WTC11 (cell line): ENCODE measurements around the gene SYCP3.

Experiments
- ATF2 ChIP-seq: sonication (generic); formaldehyde crosslinking; IDR thresholded peaks from 2 replicates; pipeline ENCODE4 v1.8.1; 2022; ENCODE audit warnings: low read depth, missing genetic modification reagents, borderline replicate concordance
- CTCF ChIP-seq: fragments of 200-600 bp; IDR thresholded peaks from 2 replicates; pipeline ENCODE4 v1.8.0; 2022; ENCODE audit warnings: antibody characterized with exemption
- ETV6 ChIP-seq: sonication (generic); formaldehyde crosslinking; IDR thresholded peaks from 2 replicates; pipeline ENCODE4 v1.8.1; 2022; ENCODE audit warnings: mild to moderate bottlenecking, missing genetic modification reagents
- FOXJ3 ChIP-seq: sonication (generic); formaldehyde crosslinking; IDR thresholded peaks from 2 replicates; pipeline ENCODE4 v1.9.0; 2021; ENCODE audit warnings: missing genetic modification reagents, mild to moderate bottlenecking, borderline replicate concordance
- FOXP1 ChIP-seq: sonication (generic); formaldehyde crosslinking; IDR thresholded peaks from 2 replicates; pipeline ENCODE4 v1.8.0; 2022; ENCODE audit warnings: missing genetic modification reagents, mild to moderate bottlenecking, moderate library complexity, borderline replicate concordance
- IRF2 ChIP-seq: sonication (generic); formaldehyde crosslinking; IDR thresholded peaks from 2 replicates; pipeline ENCODE4 v1.8.0; 2022; ENCODE audit warnings: low read depth, missing genetic modification reagents, borderline replicate concordance
- MAX ChIP-seq: sonication (generic); formaldehyde crosslinking; IDR thresholded peaks from 2 replicates; pipeline ENCODE4 v1.8.0; 2022; ENCODE audit warnings: mild to moderate bottlenecking, missing genetic modification reagents
- MYBL2 ChIP-seq: sonication (generic); formaldehyde crosslinking; IDR thresholded peaks from 2 replicates; pipeline ENCODE4 v1.8.1; 2023; ENCODE audit warnings: mild to moderate bottlenecking, moderate library complexity, missing genetic modification reagents
- ZNF232 ChIP-seq: sonication (generic); formaldehyde crosslinking; IDR thresholded peaks from 2 replicates; pipeline ENCODE4 v1.8.0; 2022; ENCODE audit warnings: mild to moderate bottlenecking, missing genetic modification reagents
- ZNF263 ChIP-seq: sonication (generic); formaldehyde crosslinking; IDR thresholded peaks from 2 replicates; pipeline ENCODE4 v1.8.1; 2022; ENCODE audit warnings: low read depth, mild to moderate bottlenecking, moderate library complexity, missing genetic modification reagents
- ZNF423 ChIP-seq: fragments of 250-450 bp; sonication (Bioruptor Pico); IDR thresholded peaks from 2 replicates; pipeline ENCODE4 v2.1.2; 2022; ENCODE audit warnings: mild to moderate bottlenecking, moderate library complexity
- TF ChIP-seq, protein P1 (sequence below): sonication (generic); formaldehyde crosslinking; IDR thresholded peaks from 2 replicates; pipeline ENCODE4 v1.8.1; 2023; ENCODE audit warnings: mild to moderate bottlenecking, moderate library complexity, missing genetic modification reagents
- TF ChIP-seq, protein P2 (sequence below): sonication (generic); formaldehyde crosslinking; IDR thresholded peaks from 2 replicates; pipeline ENCODE4 v1.8.0; 2022; ENCODE audit warnings: missing genetic modification reagents
- TF ChIP-seq, protein P3 (sequence below): fragments of 250-450 bp; sonication (Bioruptor Pico); IDR thresholded peaks from 2 replicates; pipeline ENCODE4 v2.1.2; 2022; ENCODE audit warnings: mild to moderate bottlenecking, moderate library complexity

DNA sequence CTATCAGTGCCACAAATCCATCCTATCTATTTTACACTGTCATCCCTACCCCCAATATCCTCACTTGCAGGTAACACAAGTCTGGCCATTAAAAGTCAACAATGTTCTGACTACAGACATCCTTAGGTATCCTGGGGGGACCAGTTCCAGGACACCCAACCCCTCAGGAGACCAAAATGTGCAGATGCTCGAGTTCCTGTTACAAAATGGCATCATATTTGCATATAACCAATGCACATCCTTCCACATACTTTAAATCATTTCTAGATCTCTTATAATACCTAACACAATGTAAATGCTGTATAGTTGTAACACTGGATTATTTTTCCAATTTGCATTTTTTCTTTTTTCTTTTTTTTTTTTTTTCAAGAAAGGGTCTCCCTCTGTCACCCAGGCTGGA, 6.9 kb downstream of the SYCP3 start:
- TF ChIP-seq ZNF232 (CRISPR knock-in tag) (no peak), CTCF (no peak), FOXJ3 (CRISPR knock-in tag) (no peak), ZNF423 (CRISPR knock-in tag) (no peak), MYBL2 (CRISPR knock-in tag) (no peak), IRF2 (no peak), FOXP1 (CRISPR knock-in tag) (no peak), ATF2 (CRISPR knock-in tag) (no peak), MAX (CRISPR knock-in tag) (no peak), ZNF263 (CRISPR knock-in tag) (no peak), ETV6 (CRISPR knock-in tag) (no peak)
- TF ChIP-seq, protein P1, sequence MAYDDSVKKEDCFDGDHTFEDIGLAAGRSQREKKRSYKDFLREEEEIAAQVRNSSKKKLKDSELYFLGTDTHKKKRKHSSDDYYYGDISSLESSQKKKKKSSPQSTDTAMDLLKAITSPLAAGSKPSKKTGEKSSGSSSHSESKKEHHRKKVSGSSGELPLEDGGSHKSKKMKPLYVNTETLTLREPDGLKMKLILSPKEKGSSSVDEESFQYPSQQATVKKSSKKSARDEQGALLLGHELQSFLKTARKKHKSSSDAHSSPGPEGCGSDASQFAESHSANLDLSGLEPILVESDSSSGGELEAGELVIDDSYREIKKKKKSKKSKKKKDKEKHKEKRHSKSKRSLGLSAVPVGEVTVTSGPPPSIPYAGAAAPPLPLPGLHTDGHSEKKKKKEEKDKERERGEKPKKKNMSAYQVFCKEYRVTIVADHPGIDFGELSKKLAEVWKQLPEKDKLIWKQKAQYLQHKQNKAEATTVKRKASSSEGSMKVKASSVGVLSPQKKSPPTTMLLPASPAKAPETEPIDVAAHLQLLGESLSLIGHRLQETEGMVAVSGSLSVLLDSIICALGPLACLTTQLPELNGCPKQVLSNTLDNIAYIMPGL (CRISPR knock-in tag) = no peak
- TF ChIP-seq, protein P2, sequence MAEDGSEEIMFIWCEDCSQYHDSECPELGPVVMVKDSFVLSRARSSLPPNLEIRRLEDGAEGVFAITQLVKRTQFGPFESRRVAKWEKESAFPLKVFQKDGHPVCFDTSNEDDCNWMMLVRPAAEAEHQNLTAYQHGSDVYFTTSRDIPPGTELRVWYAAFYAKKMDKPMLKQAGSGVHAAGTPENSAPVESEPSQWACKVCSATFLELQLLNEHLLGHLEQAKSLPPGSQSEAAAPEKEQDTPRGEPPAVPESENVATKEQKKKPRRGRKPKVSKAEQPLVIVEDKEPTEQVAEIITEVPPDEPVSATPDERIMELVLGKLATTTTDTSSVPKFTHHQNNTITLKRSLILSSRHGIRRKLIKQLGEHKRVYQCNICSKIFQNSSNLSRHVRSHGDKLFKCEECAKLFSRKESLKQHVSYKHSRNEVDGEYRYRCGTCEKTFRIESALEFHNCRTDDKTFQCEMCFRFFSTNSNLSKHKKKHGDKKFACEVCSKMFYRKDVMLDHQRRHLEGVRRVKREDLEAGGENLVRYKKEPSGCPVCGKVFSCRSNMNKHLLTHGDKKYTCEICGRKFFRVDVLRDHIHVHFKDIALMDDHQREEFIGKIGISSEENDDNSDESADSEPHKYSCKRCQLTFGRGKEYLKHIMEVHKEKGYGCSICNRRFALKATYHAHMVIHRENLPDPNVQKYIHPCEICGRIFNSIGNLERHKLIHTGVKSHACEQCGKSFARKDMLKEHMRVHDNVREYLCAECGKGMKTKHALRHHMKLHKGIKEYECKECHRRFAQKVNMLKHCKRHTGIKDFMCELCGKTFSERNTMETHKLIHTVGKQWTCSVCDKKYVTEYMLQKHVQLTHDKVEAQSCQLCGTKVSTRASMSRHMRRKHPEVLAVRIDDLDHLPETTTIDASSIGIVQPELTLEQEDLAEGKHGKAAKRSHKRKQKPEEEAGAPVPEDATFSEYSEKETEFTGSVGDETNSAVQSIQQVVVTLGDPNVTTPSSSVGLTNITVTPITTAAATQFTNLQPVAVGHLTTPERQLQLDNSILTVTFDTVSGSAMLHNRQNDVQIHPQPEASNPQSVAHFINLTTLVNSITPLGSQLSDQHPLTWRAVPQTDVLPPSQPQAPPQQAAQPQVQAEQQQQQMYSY (CRISPR knock-in tag) = no peak
- TF ChIP-seq, protein P3, sequence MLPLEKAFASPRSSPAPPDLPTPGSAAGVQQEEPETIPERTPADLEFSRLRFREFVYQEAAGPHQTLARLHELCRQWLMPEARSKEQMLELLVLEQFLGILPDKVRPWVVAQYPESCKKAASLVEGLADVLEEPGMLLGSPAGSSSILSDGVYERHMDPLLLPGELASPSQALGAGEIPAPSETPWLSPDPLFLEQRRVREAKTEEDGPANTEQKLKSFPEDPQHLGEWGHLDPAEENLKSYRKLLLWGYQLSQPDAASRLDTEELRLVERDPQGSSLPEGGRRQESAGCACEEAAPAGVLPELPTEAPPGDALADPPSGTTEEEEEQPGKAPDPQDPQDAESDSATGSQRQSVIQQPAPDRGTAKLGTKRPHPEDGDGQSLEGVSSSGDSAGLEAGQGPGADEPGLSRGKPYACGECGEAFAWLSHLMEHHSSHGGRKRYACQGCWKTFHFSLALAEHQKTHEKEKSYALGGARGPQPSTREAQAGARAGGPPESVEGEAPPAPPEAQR (CRISPR knock-in tag) = no peak
